ENCODE results near the gene B4GAT1.

GRCh38 chr11:66345316-66345649 lies 2.1 kb downstream of the B4GAT1 start:
- no peak for TF ChIP-seq YY1 (IDR thresholded peaks at IDR 0.05; ENCODE audit: insufficient read depth, insufficient read length)
- no peak for TF ChIP-seq ZNF274 (IDR thresholded peaks at IDR 0.05; ENCODE audit: low read depth, low read length)
- TF ChIP-seq SUZ12 (IDR thresholded peaks at IDR 0.05; ENCODE audit: extremely low read depth, insufficient read depth, insufficient read length) = no peak

All from NT2/D1 (cell line).